ENCODE measurements around the gene PLCB4.

Gene PLCB4

DNA sequence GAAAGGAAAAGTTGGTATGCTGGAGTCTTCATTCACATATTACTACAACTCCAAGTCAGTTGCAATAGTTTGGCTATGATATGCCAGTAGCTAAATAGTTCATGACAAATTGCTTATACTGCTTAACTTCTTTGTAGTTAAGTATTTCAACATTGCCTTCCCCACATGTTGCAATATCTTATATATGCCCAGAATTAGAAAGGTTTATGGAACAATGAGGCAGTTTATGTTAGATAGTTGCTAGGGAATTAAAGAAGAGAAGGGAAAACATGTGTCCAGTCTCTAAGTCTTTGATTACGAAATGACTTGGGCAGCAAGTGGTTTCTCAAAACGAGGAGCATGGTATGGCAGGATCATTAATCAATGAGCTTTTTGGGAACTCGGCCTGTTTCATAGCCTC lies 145.8 kb downstream of the PLCB4 start:
- TF ChIP-seq, protein P1, sequence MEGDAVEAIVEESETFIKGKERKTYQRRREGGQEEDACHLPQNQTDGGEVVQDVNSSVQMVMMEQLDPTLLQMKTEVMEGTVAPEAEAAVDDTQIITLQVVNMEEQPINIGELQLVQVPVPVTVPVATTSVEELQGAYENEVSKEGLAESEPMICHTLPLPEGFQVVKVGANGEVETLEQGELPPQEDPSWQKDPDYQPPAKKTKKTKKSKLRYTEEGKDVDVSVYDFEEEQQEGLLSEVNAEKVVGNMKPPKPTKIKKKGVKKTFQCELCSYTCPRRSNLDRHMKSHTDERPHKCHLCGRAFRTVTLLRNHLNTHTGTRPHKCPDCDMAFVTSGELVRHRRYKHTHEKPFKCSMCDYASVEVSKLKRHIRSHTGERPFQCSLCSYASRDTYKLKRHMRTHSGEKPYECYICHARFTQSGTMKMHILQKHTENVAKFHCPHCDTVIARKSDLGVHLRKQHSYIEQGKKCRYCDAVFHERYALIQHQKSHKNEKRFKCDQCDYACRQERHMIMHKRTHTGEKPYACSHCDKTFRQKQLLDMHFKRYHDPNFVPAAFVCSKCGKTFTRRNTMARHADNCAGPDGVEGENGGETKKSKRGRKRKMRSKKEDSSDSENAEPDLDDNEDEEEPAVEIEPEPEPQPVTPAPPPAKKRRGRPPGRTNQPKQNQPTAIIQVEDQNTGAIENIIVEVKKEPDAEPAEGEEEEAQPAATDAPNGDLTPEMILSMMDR (IDR thresholded peaks at IDR 0.05; ENCODE audit: low read depth, low read length, missing control alignments), result no peak
- peak; percentile 44 for DNase-seq (ENCODE audit: low read depth)
- in situ Hi-C loops (cut with HindIII; ENCODE audit: low sequenced_read_pairs), result no loop called here
- H3K4me3 ChIP-seq (ENCODE audit: low read depth, low read length), result no peak overlapping the region

DNA sequence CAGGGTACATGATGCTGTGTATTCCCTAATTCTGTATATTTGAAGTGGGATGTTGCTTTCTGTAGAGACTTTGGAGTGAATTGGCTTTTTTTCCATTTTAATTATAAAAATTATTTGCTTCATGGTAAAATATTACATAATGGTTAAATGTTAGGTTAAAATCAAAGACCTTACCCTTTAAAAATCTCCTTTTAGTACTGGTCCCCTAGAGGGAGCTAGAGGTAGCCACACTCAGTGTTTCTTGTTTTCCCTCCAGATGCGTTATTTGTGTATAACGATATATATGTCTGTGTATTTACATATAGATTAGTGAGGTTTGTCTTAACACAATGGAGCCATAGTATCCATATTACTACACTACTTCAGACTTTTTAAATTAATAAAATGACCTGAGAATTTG lies 146.7 kb downstream of the PLCB4 start:
- no peak for DNase-seq (ENCODE audit: low read depth)

DNA sequence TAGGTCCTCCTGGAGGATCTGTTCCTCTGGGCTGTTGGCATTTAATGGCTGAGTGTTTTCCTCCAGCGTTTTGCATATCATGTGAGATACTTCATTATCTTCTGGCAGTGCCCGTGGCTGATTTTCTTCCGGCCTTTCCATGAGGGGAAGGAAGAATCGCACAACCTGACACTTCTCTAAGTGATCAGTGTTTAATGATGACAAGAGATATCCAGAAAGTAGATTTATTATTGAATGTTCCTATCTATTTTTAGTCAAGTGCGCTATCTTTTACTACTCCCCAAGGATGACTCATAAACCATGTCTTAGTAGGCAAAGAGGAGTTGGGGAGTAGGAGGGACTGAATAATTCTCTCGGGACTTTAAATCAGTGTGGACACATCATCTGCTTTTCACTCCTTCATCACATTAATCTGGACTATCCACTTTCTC lies 149.7 kb downstream of the PLCB4 start:
- no peak for DNase-seq (ENCODE audit: low read depth)
- in situ Hi-C loops (cut with HindIII; ENCODE audit: low sequenced_read_pairs), result no loop called here
- TF ChIP-seq, protein P1 (IDR thresholded peaks at IDR 0.05; ENCODE audit: low read depth, low read length, missing control alignments), result no peak
- H3K4me3 ChIP-seq (ENCODE audit: low read depth, low read length), result no peak overlapping the region

More for the DNA sequence above, 146.7 kb downstream of the PLCB4 start:
- TF ChIP-seq, protein P1 (IDR thresholded peaks at IDR 0.05; ENCODE audit: low read depth, low read length, missing control alignments), result peak; percentile 29
- H3K4me3 ChIP-seq (ENCODE audit: low read depth, low read length), result no peak overlapping the region
- in situ Hi-C loops (cut with HindIII; ENCODE audit: low sequenced_read_pairs), result no loop called here

DNA sequence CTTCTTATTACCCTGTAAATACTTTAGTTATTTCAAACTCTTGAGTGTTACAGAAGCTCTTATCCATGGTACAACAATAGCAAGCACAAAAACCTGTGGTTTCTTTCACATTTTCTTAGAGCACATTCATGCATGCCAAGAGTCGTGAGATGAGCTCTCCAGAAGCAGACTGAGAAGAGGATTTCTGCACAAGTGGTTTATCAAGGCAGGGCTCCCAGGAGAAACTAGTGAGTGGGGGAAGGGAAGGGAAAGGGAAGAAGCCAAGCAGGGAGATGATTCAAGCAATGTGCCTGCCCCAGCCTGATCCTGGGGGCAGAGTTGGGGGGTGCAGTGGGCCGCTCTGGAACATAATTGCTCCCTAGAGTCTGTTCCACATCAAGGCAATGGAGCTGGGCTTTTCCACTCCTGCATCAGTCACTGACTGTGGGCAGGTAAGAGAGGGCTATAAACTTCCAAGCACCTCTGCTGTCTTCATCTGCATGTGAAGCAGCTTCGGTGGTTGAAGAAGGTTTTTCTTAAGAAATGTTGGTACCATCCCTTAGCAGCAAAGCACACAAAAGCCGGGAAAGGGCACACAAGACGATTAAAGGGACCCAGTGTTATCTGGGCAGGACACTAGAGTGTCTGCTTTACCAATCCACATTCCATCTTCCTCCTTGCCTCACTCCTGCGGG lies 152.1 kb downstream of the PLCB4 start:
- peak; percentile 55 for DNase-seq (ENCODE audit: low read depth)
- TF ChIP-seq, protein P1 (IDR thresholded peaks at IDR 0.05; ENCODE audit: low read depth, low read length, missing control alignments), result no peak
- in situ Hi-C loops (cut with HindIII; ENCODE audit: low sequenced_read_pairs), result no loop called here
- no peak overlapping the region for H3K4me3 ChIP-seq (ENCODE audit: low read depth, low read length)

DNA sequence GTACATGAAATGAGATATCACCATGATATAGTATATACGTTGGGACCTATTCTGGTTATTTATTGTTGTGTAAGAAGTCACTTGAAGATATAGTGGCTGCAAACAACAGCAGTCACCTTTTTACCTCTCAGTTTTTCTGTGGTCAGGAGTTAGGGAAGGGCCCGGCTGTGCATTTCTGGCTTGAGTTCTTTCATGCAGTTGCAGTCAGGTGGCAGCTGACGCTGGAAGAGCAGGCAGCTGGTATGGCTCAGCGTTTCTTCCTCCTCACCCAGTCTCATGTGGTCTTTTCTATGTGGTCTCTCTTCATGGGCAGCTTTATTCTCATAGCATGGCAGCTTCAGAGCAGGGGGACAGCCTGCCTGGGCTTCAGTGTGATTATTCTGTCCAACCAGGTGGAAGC lies 154.4 kb downstream of the PLCB4 start:
- in situ Hi-C loops (cut with HindIII; ENCODE audit: low sequenced_read_pairs), result no loop called here
- TF ChIP-seq, protein P1 (IDR thresholded peaks at IDR 0.05; ENCODE audit: low read depth, low read length, missing control alignments), result no peak

DNA sequence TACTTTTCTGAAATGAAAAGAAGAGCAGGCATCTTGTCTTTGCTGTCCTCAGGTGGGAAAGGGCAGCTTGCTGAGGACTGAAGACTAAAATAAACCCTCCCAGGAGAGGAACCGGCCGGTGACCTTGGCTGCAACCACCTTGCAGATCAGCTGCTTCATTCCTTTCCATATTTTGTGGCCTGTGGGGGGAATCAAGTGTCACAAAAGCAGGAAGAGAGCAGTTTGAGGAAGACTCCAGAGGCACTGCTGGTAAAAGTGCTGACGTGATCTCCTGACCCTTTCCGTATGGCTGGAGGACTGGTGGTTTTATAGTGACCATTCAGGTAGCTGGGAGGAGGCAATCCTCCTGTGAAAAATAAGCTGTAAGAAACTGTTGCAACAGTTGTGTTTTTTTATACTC lies 157.0 kb downstream of the PLCB4 start:
- no peak overlapping the region for H3K4me3 ChIP-seq (ENCODE audit: low read depth, low read length)
- in situ Hi-C loops (cut with HindIII; ENCODE audit: low sequenced_read_pairs), result no loop called here
- TF ChIP-seq, protein P1 (IDR thresholded peaks at IDR 0.05; ENCODE audit: low read depth, low read length, missing control alignments), result no peak
- DNase-seq (ENCODE audit: low read depth), result no peak

More for the DNA sequence above, 154.4 kb downstream of the PLCB4 start:
- no peak for DNase-seq (ENCODE audit: low read depth)
- no peak overlapping the region for H3K4me3 ChIP-seq (ENCODE audit: low read depth, low read length)

All from astrocyte of the cerebellum (primary cell).